Measurements from ENCODE around the gene PRRT3.
A peak's percentile ranks its signal among the peaks of the same experiment; 100 is the strongest.
"Not testable (repeated sequence)": the region's sequence is repeated elsewhere in the genome, so short reads cannot be mapped to it uniquely, and the experiment has no call there.

The PRRT3 gene

DNA sequence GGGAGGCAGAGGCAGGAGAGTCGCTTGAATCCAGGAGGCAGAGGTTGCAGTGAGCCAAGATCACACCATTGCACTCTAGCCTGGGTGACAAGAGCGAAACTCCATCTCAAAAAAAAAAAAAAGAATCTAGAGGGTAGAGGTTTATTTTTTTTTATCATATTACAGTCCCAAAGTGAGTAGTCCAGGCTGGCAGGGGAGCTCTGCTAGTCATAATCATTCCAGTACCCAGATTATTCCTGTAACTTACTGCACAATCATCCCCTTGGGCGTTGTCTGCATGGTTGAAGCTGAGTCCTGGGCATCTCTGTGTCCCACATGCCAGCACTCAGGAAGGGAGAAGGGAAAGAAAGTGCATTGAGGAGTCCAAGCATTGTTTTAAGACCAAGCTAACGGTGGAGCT lies 10.0 kb downstream of the PRRT3 start:
- DNase-seq (ENCODE audit: low read depth): no peak
- no peak overlapping the region for H3K4me3 ChIP-seq (ENCODE audit: low read depth, low read length)
- TF ChIP-seq, protein P1, sequence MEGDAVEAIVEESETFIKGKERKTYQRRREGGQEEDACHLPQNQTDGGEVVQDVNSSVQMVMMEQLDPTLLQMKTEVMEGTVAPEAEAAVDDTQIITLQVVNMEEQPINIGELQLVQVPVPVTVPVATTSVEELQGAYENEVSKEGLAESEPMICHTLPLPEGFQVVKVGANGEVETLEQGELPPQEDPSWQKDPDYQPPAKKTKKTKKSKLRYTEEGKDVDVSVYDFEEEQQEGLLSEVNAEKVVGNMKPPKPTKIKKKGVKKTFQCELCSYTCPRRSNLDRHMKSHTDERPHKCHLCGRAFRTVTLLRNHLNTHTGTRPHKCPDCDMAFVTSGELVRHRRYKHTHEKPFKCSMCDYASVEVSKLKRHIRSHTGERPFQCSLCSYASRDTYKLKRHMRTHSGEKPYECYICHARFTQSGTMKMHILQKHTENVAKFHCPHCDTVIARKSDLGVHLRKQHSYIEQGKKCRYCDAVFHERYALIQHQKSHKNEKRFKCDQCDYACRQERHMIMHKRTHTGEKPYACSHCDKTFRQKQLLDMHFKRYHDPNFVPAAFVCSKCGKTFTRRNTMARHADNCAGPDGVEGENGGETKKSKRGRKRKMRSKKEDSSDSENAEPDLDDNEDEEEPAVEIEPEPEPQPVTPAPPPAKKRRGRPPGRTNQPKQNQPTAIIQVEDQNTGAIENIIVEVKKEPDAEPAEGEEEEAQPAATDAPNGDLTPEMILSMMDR (IDR thresholded peaks at IDR 0.05; ENCODE audit: control insufficient read depth, extremely low read depth, insufficient read depth): no peak

DNA sequence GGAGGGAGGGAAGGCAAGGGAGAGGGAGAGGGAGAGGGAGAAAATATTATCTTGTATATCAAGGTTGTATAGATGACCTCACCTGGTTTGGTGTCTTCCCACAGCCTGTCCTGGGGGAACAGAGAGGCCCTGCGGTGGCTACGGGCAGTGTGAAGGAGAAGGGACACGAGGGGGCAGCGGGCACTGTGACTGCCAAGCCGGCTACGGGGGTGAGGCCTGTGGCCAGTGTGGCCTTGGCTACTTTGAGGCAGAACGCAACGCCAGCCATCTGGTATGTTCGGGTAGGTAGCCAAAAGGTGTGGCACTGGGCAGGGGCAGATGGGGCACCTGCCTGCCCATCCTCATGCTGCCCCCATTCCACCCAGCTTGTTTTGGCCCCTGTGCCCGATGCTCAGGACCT lies 11.5 kb downstream of the PRRT3 start:
- no peak for DNase-seq (ENCODE audit: low read depth)
- TF ChIP-seq, protein P1 (IDR thresholded peaks at IDR 0.05; ENCODE audit: control insufficient read depth, extremely low read depth, insufficient read depth): no peak
- no peak overlapping the region for H3K4me3 ChIP-seq (ENCODE audit: low read depth, low read length)

DNA sequence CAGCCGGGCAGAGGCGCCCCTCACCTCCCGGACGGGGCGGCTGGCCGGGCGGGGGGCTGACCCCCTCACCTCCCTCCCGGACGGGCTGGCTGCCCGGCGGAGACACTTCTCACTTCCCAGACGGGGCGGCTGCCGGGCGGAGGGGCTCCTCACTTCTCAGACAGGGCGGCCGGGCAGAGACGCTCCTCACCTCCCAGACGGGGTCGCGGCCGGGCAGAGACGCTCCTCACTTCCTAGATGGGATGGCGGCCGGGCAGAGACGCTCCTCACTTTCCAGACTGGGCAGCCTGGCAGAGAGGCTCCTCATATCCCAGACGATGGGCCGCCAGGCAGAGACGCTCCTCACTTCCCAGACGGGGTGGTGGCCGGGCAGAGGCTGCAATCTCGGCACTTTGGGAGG lies 12.3 kb downstream of the PRRT3 start:
- DNase-seq (ENCODE audit: low read depth): not testable (repeated sequence)

DNA sequence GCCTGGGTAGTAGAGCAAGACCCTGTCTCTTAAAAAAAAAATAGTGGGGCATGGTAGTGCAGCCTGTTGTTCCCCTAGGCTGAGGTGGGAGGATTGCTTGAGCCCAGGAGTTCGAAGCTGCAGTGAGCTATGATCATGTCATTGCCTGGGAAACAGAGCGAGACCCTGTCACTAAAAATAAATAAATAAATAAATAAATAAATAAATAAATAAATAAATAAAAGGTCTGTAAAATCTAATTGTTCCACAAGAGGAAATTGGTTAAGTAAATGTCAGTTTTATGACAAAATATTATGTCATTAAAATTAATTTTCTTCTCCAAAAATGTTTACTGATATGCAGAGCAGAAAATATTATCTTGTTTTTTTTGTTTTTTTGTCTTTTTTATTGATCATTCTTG lies 13.2 kb downstream of the PRRT3 start:
- DNase-seq (ENCODE audit: low read depth): no peak
- TF ChIP-seq, protein P1 (IDR thresholded peaks at IDR 0.05; ENCODE audit: control insufficient read depth, extremely low read depth, insufficient read depth): no peak
- H3K4me3 ChIP-seq (ENCODE audit: low read depth, low read length): no peak overlapping the region

More for the DNA sequence above, 12.3 kb downstream of the PRRT3 start:
- H3K4me3 ChIP-seq (ENCODE audit: low read depth, low read length): not testable (repeated sequence)

DNA sequence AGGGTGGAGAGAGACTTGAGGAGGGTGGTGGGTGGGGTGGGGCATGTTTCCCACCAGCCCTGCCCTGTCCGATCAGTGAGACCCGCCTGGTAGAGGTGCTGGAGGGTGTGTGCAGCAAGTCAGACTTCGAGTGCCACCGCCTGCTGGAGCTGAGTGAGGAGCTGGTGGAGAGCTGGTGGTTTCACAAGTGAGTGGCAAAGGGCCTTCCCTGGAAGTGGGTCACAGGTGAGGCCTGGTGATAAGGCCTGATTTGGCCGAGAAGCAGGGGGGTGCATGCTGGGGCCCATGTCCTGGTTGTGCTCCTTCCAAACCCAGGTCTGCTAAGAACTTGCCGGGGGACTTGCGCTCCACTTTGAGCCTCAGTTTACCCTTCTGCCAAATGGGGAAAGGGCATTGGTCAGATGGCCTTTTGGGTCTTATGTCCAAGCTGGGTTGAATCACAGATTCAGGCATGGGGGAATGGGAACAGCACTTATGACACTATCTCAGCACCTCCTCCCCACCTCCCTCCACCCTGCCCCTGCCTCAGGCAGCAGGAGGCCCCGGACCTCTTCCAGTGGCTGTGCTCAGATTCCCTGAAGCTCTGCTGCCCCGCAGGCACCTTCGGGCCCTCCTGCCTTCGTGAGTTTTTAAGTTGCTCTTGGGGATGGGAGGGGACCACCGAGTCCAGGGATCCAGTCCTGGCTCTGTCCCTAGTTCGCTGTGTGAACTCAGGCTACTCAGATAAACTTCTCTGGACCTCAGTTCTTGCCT lies 14.5 kb downstream of the PRRT3 start:
- DNase-seq (ENCODE audit: low read depth): no peak
- no peak overlapping the region for H3K4me3 ChIP-seq (ENCODE audit: low read depth, low read length)
- TF ChIP-seq, protein P1 (IDR thresholded peaks at IDR 0.05; ENCODE audit: control insufficient read depth, extremely low read depth, insufficient read depth): no peak

DNA sequence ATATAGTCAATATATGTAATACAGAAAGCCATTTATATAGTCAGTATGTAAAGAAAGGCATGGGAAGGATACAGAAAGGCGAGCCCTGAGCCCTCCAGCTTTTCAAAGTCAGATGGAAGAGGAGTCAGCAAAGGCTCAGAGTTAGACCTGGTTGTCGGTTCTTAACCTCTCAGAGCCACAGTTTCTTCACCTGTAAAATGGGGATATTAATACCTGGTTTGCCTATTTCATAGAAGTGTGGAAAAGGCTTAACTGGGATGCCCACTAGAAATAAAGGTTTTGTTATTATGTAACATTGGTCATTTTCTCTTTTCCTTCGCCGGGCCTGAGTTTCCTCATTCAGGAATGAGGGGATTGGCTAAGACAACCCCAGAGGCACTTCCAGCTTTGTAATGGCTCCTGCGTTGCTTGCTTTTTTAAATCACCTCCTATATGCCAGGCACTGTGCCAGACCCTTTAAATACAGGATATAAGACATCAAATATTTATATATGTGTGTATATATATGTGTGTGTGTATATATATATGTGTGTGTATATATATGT lies 16.2 kb downstream of the PRRT3 start:
- TF ChIP-seq, protein P1 (IDR thresholded peaks at IDR 0.05; ENCODE audit: control insufficient read depth, extremely low read depth, insufficient read depth): no peak
- no peak overlapping the region for H3K4me3 ChIP-seq (ENCODE audit: low read depth, low read length)

DNA sequence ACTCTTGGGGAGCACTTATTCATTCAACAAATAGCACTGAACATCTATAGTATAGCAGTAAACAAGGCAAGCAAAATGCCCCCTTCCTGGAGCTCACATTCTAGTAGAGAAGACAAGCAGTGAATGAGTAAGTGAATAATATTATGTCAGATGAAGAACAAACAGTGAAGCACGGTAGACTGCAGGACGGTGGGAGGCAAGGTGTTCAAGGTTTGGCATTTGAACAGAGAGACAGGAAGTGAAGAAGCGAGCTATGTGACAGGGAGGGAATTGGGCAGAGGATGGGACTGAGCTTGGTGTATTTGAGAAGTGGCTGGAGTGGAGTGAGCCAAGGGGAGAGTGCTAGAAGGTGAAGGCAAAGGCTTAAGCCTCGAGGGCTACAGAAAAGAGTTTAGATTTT lies 17.2 kb downstream of the PRRT3 start:
- no peak for DNase-seq (ENCODE audit: low read depth)
- peak overlapping the region; percentile 90 for H3K4me3 ChIP-seq (ENCODE audit: low read depth, low read length)
- TF ChIP-seq, protein P1 (IDR thresholded peaks at IDR 0.05; ENCODE audit: control insufficient read depth, extremely low read depth, insufficient read depth): no peak

More for the DNA sequence above, 16.2 kb downstream of the PRRT3 start:
- no peak for DNase-seq (ENCODE audit: low read depth)

All from LNCaP clone FGC (cell line).